Neural cell (in vitro differentiated cells): ENCODE data around the gene INPP5A. TPM values are rescaled to one million over a fixed set of nuclear protein-coding genes. Genes with fewer than 3 reads are reported as not detected.

Source experiments
- H2AFZ ChIP-seq: fragments of 200-600, 300-800 bp; sonication (generic), shearing (Covaris generic); 2 replicates; pipeline ENCODE4 v1.6.0; 2014; ENCODE audit warnings: low read depth, mild to moderate bottlenecking, antibody characterized with exemption, low read length, moderate library complexity
- H3F3A ChIP-seq: fragments of 200-600 bp; shearing (Covaris generic); 2 replicates; pipeline ENCODE4 v1.6.1; 2016; ENCODE audit warnings: mild to moderate bottlenecking, moderate library complexity, mixed read lengths, antibody characterized with exemption, low read length; ENCODE audit not compliant: insufficient read depth, poor library complexity, severe bottlenecking
- H3K27ac ChIP-seq: fragments of 200-600, 300-800 bp; sonication (generic), shearing (Covaris generic); 2 replicates; pipeline ENCODE4 v1.5.1; 2014; ENCODE audit warnings: mild to moderate bottlenecking, low read length, moderate library complexity
- H3K27me3 ChIP-seq: fragments of 300-800, 200-600 bp; sonication (generic), shearing (Covaris generic); 2 replicates; pipeline ENCODE4 v1.6.0; 2014; ENCODE audit warnings: mild to moderate bottlenecking, low read depth, low read length, moderate library complexity; ENCODE audit not compliant: insufficient read depth
- H3K36me3 ChIP-seq: fragments of 300-800, 200-600 bp; sonication (generic), shearing (Covaris generic); 2 replicates; pipeline ENCODE4 v1.5.1; 2014; ENCODE audit warnings: mild to moderate bottlenecking, antibody characterized with exemption, low read length, moderate library complexity; ENCODE audit not compliant: insufficient read depth
- H3K4me2 ChIP-seq: fragments of 300-800, 200-600 bp; sonication (generic), shearing (Covaris generic); 2 replicates; pipeline ENCODE4 v1.6.0; 2014; ENCODE audit warnings: mild to moderate bottlenecking, low read length
- H3K4me3 ChIP-seq: fragments of 300-800, 200-600 bp; sonication (generic), shearing (Covaris generic); 2 replicates; pipeline ENCODE4 v1.5.1; 2014; ENCODE audit warnings: mild to moderate bottlenecking, low read length, moderate library complexity
- H3K79me2 ChIP-seq: fragments of 200-600 bp; shearing (Covaris generic); replicated peaks from 2 replicates; pipeline ENCODE4 v1.6.0; 2014; ENCODE audit warnings: mild to moderate bottlenecking, low read length, moderate library complexity; ENCODE audit not compliant: insufficient read depth
- H3K9ac ChIP-seq: fragments of 300-800, 200-600 bp; sonication (generic), shearing (Covaris generic); 2 replicates; pipeline ENCODE4 v1.6.1; 2016; ENCODE audit warnings: mild to moderate bottlenecking, low read length, mixed read lengths
- H3K9me2 ChIP-seq: fragments of 200-600 bp; shearing (Covaris generic); 2 replicates; pipeline ENCODE4 v1.6.1; 2016; ENCODE audit warnings: mild to moderate bottlenecking, low read length, mixed read lengths; ENCODE audit not compliant: insufficient read depth
- H3K9me3 ChIP-seq: fragments of 200-600, 300-800 bp; sonication (generic), shearing (Covaris generic); 2 replicates; pipeline ENCODE4 v1.6.1; 2016; ENCODE audit warnings: mild to moderate bottlenecking, mixed run types, low read length, moderate library complexity, mixed read lengths
- H4K20me1 ChIP-seq: fragments of 200-600 bp; shearing (Covaris generic); 2 replicates; pipeline ENCODE4 v1.6.1; 2016; ENCODE audit warnings: mild to moderate bottlenecking, mixed run types; ENCODE audit not compliant: insufficient read depth
- CTCF ChIP-seq: fragments of 450-650 bp; IDR thresholded peaks from 2 replicates; pipeline ENCODE4 v1.5.1; 2014; ENCODE audit warnings: antibody characterized with exemption, mild to moderate bottlenecking, moderate library complexity; ENCODE audit not compliant: poor library complexity, severe bottlenecking
- EP300 ChIP-seq: fragments of 450-650 bp; conservative IDR thresholded peaks from 2 replicates; pipeline ENCODE4 v1.6.1; 2014; ENCODE audit warnings: antibody characterized with exemption, mild to moderate bottlenecking, moderate library complexity; ENCODE audit not compliant: poor library complexity, severe bottlenecking
- EZH2 ChIP-seq: fragments of 200-600, 300-800 bp; shearing (Covaris generic), sonication (generic); IDR thresholded peaks from 2 replicates; pipeline ENCODE4 v1.6.1; 2014; ENCODE audit warnings: antibody characterized with exemption, low read length, borderline replicate concordance, mild to moderate bottlenecking; ENCODE audit not compliant: insufficient read depth, poor library complexity, severe bottlenecking
- MXI1 ChIP-seq: fragments of 450-650 bp; conservative IDR thresholded peaks from 2 replicates; pipeline ENCODE4 v1.6.1; 2014; ENCODE audit warnings: antibody characterized with exemption, mild to moderate bottlenecking; ENCODE audit not compliant: poor library complexity, severe bottlenecking
- POLR2AphosphoS5 ChIP-seq: IDR thresholded peaks from 2 replicates; pipeline ENCODE4 v1.6.1; 2012
- RAD21 ChIP-seq: fragments of 450-650 bp; conservative IDR thresholded peaks from 2 replicates; pipeline ENCODE4 v1.6.1; 2014; ENCODE audit warnings: antibody characterized with exemption, mild to moderate bottlenecking, moderate library complexity
- REST ChIP-seq: IDR thresholded peaks from 2 replicates; pipeline ENCODE4 v1.6.1; 2012; ENCODE audit warnings: borderline replicate concordance
- SMC3 ChIP-seq: fragments of 450-650 bp; conservative IDR thresholded peaks from 2 replicates; pipeline ENCODE4 v1.6.1; 2014; ENCODE audit warnings: antibody characterized with exemption, mild to moderate bottlenecking, moderate library complexity; ENCODE audit not compliant: poor library complexity
- TAF1 ChIP-seq: IDR thresholded peaks from 2 replicates; pipeline ENCODE4 v1.6.1; 2012; ENCODE audit warnings: low read depth
- polyA plus RNA-seq: library from polyadenylated mRNA; depleted of rRNA; stranded (reverse); fragments of >200 nt; gene quantifications from 2 replicates; pipeline ENCODE4 v1.2.3, GENCODE V29; 2014

INPP5A gene
- polyA plus RNA-seq, 1 donor from 2014 or later: 48.8 TPM

GRCh38 chr10:132789659-132790148 is 252.1 kb downstream of the INPP5A start:
- Histone ChIP-seq H3K27ac (no peak overlapping the region), H3K4me2 (no peak overlapping the region), H3K36me3 (no peaks in the 10 kb centered on the region), H3K4me3 (no peak overlapping the region), H3K79me2 (no peaks in the 10 kb centered on the region), H3K9me2 (no peaks in the 10 kb centered on the region), H2AFZ (no peak overlapping the region), H4K20me1 (no peaks in the 10 kb centered on the region), H3F3A (no peaks in the 10 kb centered on the region), H3K9me3 (no peaks in the 10 kb centered on the region), H3K27me3 (peaks cover 60% of the 10 kb centered on the region), H3K9ac (no peak overlapping the region)
- TF ChIP-seq EP300 (no peak), MXI1 (no peak), POLR2AphosphoS5 (no peak), CTCF (no peak), REST (no peak), EZH2 (no peak), RAD21 (no peak), SMC3 (no peak), TAF1 (no peak)

- H3K27me3 ChIP-seq: peaks cover 54% of the 10 kb centered on the region
- TF ChIP-seq EZH2 (no peak), TAF1 (no peak), EP300 (no peak), CTCF (no peak), SMC3 (no peak), POLR2AphosphoS5 (no peak), RAD21 (no peak), REST (no peak)
- H3K4me3 ChIP-seq: no peak overlapping the region
- H3K36me3 ChIP-seq: no peaks in the 10 kb centered on the region
- H3F3A ChIP-seq: no peaks in the 10 kb centered on the region
- no peak overlapping the region for H3K27ac ChIP-seq
- no peak overlapping the region for H3K4me2 ChIP-seq
- H3K79me2 ChIP-seq: no peaks in the 10 kb centered on the region
- H3K9ac ChIP-seq: no peak overlapping the region
- no peak overlapping the region for H2AFZ ChIP-seq
- no peaks in the 10 kb centered on the region for H3K9me3 ChIP-seq
- H3K9me2 ChIP-seq: no peaks in the 10 kb centered on the region
- H4K20me1 ChIP-seq: no peaks in the 10 kb centered on the region
Observed at GRCh38 chr10:132790470-132790869, 252.9 kb downstream of the INPP5A start.
